ENCODE results near the gene SEMA7A.

- no peak for TF ChIP-seq CTCF (conservative IDR thresholded peaks at IDR 0.05; ENCODE audit: low read depth, low read length)
- no peak for TF ChIP-seq EZH2 (IDR thresholded peaks at IDR 0.05; ENCODE audit: borderline replicate concordance, low read depth, low read length, poor library complexity, severe bottlenecking)
These were observed 22.1 kb downstream of the SEMA7A start for GRCh38 chr15:74411686-74412085.

Measured in A673 (cell line).